GM04503 (cell line): Measurements from ENCODE around the gene KRTCAP2.
"Not testable (repeated sequence)": the region's sequence is repeated elsewhere in the genome, so short reads cannot be mapped to it uniquely, and the experiment has no call there.

Experiments
- DNase-seq: peaks from one replicate; pipeline ENCODE4 v3.0.0-alpha.2; 2012; ENCODE audit warnings: low read depth

KRTCAP2 gene

GRCh38 chr1:155172732-155173477 lies at the start of gene KRTCAP2:
TSS of gene KRTCAP2 (minus strand) at chr1:155173304. CDS start at chr1:155173224, 80 bp downstream.
- DNase-seq: peak; percentile 71

DNA sequence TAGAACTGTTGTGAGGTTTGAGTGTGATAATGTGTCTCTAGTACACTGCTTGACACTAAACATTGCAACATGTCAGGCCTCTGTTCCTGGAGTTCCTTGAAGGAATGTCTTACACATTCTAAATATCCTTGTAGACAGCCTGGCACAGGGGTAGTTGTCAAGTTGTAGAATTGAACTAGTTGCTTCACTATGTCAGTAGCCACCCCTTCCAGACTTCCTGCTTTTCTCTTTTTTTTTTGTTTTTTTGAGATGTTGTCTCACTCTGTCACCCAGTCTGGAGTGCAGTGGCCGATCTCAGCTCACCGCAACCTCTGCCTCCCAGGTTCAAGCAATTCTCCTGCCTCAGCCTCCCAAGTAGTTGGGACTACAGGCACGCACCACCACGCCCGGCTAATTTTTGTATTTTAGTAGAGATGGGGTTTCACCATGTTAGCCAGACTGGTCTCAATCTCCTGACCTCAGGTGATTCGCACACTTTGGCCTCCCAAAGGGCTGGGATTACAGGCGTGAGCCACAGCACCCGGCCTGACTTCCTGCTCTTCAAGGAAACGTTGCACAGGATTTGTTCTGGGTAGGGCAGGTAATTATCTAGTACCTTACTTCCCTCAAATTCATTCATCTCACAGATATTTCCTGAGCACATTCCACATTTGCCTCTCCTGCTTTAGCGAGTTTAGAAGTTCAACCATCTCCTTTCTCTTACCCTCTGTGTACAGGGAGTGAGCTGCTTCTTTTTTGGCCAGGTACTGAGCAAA lies 47.3 kb upstream of the KRTCAP2 start:
- DNase-seq: not testable (repeated sequence)

DNA sequence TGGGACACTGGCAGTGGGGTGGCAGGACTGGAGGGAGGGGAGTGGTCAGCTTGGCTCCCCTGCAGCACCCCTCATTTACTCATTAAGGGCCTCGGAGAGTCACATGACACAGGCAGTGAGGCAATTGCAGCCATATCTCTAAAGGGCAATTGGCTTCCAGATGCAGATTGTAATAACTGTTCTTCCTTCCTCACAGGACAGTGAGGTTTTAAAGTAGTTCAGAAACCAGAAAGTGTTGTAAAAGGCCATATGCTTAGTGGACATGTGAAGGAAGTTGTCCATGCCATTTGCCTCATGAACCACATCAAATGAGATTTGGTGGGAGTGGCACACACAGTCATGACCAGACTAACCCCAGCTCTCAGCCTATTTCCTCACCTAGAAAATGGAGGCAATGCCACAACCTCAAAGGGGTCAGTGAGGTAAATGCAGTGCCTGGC lies 46.5 kb upstream of the KRTCAP2 start:
- no peak for DNase-seq

DNA sequence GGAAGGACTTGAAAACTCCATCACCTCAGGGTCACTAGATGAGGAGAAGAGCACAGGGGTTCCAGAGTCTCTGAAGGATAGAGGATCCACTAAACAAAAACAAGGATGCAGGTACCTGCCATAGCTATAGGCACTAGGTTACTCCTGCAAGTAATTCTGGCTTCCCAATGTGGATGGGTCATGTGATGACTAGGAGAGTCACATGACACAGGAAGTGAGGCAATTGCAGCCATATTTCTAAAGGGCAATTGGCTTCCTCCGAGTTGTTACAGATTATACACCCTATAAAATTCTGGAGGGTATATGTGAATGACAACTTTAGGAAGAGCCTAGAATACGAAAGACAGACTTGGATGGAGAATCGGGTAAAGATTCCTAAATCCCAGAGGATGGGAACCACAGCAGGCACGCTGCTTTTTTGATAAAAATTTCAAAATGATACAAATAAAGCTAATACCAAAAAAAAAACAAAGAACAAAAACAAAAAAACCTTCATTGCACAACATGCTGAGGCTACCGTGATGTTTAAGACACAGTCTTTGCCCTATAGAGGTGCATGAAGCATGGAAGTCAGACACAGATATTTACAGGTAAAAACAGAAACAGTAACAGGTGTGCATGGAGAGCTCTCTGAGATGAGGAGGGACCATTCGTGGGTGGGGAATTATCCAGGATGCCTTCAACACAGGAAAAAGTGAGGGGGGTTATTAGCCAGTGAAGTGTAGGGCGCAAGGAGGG lies 45.9 kb upstream of the KRTCAP2 start:
- DNase-seq: no peak

DNA sequence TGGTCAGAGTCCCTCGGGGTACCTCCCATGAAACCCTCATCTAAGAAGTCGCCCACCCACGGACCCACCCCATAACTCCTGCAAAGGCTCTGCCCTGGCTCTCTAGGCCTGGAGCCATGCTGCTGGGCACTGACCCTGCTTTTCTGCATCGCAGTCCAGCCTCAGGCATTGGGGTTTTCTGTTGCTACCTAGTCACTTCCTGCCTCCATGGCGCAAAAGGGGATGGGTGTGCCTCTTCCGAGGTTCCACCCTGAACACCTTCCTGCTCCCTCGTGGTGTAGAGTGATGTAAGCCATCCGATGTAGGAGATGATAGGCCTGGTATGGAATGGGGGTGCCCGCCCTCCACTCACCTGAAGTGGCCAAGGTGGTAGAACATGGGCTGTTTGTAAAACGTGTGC lies 41.6 kb upstream of the KRTCAP2 start:
- DNase-seq: not testable (repeated sequence)

GRCh38 chr1:155212051-155212440 lies 38.9 kb upstream of the KRTCAP2 start:
- DNase-seq: not testable (repeated sequence)

DNA sequence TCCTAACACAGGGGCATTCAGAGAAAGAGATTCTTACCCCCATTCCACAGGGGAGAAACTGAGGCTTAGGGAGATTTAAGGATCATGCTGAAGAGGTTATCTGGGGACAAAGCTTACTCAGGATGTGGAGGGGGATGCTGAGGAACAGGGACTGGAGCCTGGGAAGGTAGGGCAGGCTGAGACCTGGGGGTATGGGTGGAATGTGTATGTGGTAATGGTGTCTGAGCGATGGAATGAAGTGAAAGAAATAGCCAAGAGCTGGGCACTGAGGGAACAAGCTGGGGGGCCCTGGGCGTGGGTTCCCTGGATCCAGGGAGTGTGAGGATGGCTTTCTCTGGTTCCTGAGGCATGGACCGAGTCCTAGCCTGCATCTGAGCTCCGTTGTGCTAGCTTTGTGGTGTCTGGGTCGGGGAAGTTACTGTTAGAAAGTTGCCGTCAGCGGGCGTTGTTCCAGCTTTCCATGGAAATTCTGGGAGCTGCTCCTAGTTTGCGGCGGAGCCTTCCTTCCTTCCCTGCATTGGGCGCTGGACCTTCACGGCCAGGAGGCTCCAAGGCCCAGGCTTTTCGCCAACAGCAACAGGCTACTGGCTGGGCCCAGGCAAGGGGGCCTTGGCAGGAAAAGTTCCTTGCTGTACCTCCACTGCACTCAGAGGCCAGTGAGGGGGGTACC lies 38.4 kb upstream of the KRTCAP2 start:
- DNase-seq: not testable (repeated sequence)

DNA sequence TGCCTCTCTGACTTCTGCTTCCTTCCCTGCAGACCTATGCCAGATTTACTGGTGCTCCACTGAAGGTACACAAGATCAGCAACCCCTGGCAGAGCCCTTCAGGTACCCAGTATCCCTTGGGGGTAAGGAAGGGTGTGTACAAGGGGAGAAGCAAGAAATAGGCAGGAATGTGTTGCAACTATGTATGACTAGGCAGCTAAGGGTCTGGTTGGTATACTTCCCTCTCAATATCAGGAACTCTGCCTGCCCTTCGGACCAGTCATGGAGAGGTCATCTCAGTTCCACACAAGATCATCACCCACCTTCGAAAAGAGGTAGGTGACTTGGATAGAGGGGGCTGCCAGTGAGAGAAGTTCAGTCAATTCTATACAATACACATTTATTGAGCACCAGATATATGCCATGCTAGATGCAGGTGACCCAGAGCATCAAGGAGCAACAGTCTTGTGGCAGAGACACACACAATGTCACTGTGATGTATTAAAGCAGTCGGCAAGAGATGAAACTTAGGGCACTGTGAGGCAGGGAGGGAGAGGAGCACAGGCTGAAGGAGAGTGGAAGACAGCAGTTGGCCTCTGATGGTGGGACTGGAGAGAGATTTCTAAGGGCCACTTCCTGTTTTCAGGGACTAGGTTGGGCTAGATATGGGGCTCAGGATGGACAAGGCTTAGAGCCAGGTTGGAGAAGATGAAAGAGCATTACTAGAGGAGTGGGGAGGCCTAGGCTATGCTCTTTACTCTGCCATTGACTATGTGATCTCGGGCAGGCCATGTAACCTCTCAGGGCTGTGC lies 37.4 kb upstream of the KRTCAP2 start:
- no peak for DNase-seq

DNA sequence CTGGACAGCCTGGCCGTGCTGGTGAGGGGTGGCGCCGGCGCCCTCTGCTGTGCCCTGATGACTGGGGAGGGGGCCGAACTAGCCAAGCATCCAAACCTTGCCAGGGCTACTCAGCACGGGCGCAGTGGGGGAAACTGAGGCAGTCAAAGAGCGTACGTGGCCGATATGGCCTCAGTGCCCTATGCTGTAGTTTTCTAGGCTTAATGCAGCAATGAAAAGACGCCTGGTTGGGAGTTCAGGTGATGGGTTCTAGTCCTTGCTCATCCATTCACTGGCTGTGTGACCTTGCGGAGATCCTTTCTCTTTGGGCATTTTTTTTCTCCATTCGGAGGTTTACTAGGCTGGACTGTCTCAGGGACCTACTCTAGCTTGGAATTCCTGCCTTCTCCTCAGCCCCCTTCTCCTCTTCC lies 36.2 kb upstream of the KRTCAP2 start:
- DNase-seq: no peak

GRCh38 chr1:155208541-155209311 lies 35.6 kb upstream of the KRTCAP2 start, which contains the start of gene MTX1:
TSS of gene MTX1 (plus strand) at chr1:155208695. CDS start at chr1:155208805, 110 bp downstream.
- DNase-seq: no peak

DNA sequence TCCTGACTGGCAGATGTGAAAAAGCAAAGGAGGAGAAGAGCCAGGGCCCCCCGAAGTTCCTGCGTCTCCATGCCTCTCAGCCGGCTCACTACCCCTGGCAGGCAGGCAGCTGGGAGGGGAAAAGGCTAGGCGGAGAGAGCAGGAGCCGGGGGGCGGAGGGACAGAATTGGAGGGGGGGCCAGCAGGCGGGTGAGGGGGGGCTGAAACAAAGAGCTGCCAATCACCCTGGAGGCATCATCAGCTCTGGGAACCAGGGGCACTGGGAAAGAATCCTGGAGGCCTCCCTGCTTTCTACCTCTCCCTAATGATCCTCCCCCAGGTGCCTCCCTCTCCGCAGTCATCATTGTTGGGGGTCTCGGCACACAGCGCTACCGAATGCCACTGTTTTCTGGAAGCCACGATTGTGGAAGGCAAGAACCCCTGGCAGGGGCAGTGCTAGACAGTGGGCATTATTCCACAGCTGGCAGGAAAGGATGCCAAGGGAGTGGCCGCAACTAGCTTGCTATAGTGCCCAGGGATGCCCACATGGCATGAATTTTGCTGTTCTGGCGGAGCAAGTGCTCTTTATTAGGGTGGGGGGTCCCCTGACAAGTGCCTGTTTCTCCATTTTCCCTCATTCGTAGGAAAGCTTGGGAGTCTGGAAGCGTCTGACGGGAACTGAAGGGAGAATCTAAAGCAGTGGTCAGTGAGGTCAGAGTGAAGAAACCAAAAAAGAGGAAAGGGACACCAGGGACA lies 34.9 kb upstream of the KRTCAP2 start, which contains the start of gene THBS3:
Gene THBS3, minus strand, starts transcription at position 92 of the 735 bp plus-strand sequence. Its CDS starts 21 bp downstream, at position 71.
- no peak for DNase-seq

DNA sequence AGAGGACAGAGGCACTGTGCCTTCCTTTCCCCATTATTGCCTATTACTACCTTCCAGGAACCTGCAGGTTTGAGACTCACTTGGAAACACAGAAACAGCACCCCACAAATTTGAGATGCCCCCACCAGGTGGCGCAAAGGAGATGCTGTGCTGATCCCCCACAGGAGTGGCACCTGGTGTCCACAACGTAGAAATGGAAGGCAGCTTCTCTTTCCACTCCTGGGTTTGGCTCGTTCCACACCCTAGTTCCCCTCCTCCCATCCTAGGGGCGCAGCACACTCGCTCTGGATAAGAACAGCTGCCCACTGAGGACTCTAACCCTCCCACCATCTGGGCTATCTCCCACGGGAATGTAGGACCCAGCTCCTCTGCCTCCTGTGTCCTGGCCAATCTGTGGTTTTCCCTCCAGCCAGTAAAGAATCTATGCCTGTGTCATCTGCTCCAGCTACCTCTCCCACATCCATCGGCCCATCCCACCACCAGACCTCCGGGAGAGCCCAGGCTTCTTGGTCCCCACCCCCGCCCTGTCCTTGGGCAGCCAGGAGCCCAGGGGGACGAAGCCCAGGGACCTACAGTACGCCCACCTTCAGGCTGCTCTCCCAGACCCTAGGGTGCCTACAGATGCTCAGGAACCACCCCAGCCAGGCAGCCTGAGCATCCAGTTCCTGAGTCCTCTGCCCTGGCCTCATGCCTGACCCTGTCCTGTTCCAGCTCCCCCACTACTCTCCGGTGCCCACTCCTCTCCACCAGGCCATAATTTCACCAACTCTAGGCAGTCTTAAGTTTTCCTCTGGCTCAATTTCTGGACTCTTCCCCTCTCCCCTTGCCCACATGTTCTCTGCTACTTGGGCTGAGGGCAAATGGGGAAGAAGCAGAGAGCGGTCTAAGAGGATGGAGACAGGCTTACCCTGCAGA lies 34.0 kb upstream of the KRTCAP2 start:
- no peak for DNase-seq

GRCh38 chr1:155205969-155206593 lies 33.0 kb upstream of the KRTCAP2 start:
- no peak for DNase-seq

GRCh38 chr1:155205035-155205434 lies 31.9 kb upstream of the KRTCAP2 start:
- DNase-seq: no peak

DNA sequence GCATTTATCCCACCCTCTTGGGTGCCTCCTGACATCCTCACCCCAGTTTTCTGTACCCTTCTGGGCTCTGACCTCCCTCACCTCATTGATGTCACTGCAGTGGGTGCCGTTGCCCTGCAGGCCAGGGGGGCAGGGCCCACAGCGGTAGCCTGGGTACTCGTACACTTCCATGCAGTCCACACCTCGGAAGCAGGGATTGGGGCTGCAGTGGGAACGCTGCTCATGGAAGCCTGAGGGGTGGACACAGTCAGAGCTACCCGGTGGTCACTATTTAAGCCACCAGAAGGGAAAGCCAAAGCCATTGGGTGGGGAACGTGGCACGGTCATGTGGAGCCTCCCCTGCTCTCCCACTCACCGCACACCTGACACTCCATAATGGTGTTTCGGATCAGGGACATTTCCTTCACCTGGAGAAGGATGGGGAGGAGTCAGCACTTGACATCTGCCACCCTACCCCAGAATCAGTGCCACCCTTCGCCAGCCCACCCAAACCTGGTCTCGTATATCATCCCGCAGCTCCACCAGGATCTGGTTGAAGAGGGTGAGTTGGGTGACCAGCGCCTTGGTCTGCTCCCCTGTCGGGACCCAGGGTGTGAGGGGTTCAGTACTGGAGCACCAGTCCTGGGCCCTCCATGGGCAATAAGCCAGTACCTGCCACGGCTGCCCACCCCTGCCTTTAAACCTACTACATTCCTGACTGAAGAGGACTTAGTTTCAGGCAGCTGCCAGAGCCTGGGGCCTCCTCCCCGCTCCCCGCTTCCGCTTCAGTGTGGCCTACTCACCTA lies 29.8 kb upstream of the KRTCAP2 start:
- DNase-seq: no peak

- DNase-seq: no peak
Observed at GRCh38 chr1:155202198-155202597, 29.1 kb upstream of the KRTCAP2 start.

DNA sequence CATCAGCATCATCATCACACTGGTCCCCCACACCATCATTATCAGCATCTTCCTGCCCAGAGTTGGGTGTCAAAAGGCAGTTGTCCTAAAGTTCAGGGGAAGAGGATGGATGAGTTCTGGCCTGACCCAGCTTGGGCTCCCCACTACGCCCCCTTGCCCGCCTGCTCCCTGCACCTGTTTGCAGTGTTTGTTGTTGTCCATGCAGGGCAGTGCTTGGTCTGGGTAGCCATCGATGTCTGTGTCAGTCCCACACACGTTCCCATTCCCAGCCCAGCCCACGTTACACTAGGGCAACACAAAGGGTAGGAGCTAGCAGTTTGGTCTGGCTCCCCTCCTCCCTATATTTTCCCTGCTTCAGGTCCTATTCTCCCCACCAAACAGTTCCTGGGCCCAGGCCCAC lies 27.8 kb upstream of the KRTCAP2 start:
- DNase-seq: no peak
